Neural cell (in vitro differentiated cells): ENCODE measurements around the gene MYL6B. TPM values are rescaled to one million over a fixed set of nuclear protein-coding genes. Genes with fewer than 3 reads are reported as not detected.
A peak's percentile ranks its signal among the peaks of the same experiment; 100 is the strongest.

Experiments used
- H2AFZ ChIP-seq: fragments of 200-600, 300-800 bp; sonication (generic), shearing (Covaris generic); 2 replicates; pipeline ENCODE4 v1.6.0; 2014; ENCODE audit warnings: low read depth, mild to moderate bottlenecking, antibody characterized with exemption, low read length, moderate library complexity
- H3F3A ChIP-seq: fragments of 200-600 bp; shearing (Covaris generic); 2 replicates; pipeline ENCODE4 v1.6.1; 2016; ENCODE audit warnings: mild to moderate bottlenecking, moderate library complexity, mixed read lengths, antibody characterized with exemption, low read length; ENCODE audit not compliant: insufficient read depth, poor library complexity, severe bottlenecking
- H3K27ac ChIP-seq: fragments of 200-600, 300-800 bp; sonication (generic), shearing (Covaris generic); 2 replicates; pipeline ENCODE4 v1.5.1; 2014; ENCODE audit warnings: mild to moderate bottlenecking, low read length, moderate library complexity
- H3K27me3 ChIP-seq: fragments of 300-800, 200-600 bp; sonication (generic), shearing (Covaris generic); 2 replicates; pipeline ENCODE4 v1.6.0; 2014; ENCODE audit warnings: mild to moderate bottlenecking, low read depth, low read length, moderate library complexity; ENCODE audit not compliant: insufficient read depth
- H3K36me3 ChIP-seq: fragments of 300-800, 200-600 bp; sonication (generic), shearing (Covaris generic); 2 replicates; pipeline ENCODE4 v1.5.1; 2014; ENCODE audit warnings: mild to moderate bottlenecking, antibody characterized with exemption, low read length, moderate library complexity; ENCODE audit not compliant: insufficient read depth
- H3K4me2 ChIP-seq: fragments of 300-800, 200-600 bp; sonication (generic), shearing (Covaris generic); 2 replicates; pipeline ENCODE4 v1.6.0; 2014; ENCODE audit warnings: mild to moderate bottlenecking, low read length
- H3K4me3 ChIP-seq: fragments of 300-800, 200-600 bp; sonication (generic), shearing (Covaris generic); 2 replicates; pipeline ENCODE4 v1.5.1; 2014; ENCODE audit warnings: mild to moderate bottlenecking, low read length, moderate library complexity
- H3K79me2 ChIP-seq: fragments of 200-600 bp; shearing (Covaris generic); replicated peaks from 2 replicates; pipeline ENCODE4 v1.6.0; 2014; ENCODE audit warnings: mild to moderate bottlenecking, low read length, moderate library complexity; ENCODE audit not compliant: insufficient read depth
- H3K9ac ChIP-seq: fragments of 300-800, 200-600 bp; sonication (generic), shearing (Covaris generic); 2 replicates; pipeline ENCODE4 v1.6.1; 2016; ENCODE audit warnings: mild to moderate bottlenecking, low read length, mixed read lengths
- H3K9me2 ChIP-seq: fragments of 200-600 bp; shearing (Covaris generic); 2 replicates; pipeline ENCODE4 v1.6.1; 2016; ENCODE audit warnings: mild to moderate bottlenecking, low read length, mixed read lengths; ENCODE audit not compliant: insufficient read depth
- H3K9me3 ChIP-seq: fragments of 200-600, 300-800 bp; sonication (generic), shearing (Covaris generic); 2 replicates; pipeline ENCODE4 v1.6.1; 2016; ENCODE audit warnings: mild to moderate bottlenecking, mixed run types, low read length, moderate library complexity, mixed read lengths
- H4K20me1 ChIP-seq: fragments of 200-600 bp; shearing (Covaris generic); 2 replicates; pipeline ENCODE4 v1.6.1; 2016; ENCODE audit warnings: mild to moderate bottlenecking, mixed run types; ENCODE audit not compliant: insufficient read depth
- EP300 ChIP-seq: fragments of 450-650 bp; conservative IDR thresholded peaks from 2 replicates; pipeline ENCODE4 v1.6.1; 2014; ENCODE audit warnings: antibody characterized with exemption, mild to moderate bottlenecking, moderate library complexity; ENCODE audit not compliant: poor library complexity, severe bottlenecking
- EZH2 ChIP-seq: fragments of 200-600, 300-800 bp; shearing (Covaris generic), sonication (generic); IDR thresholded peaks from 2 replicates; pipeline ENCODE4 v1.6.1; 2014; ENCODE audit warnings: antibody characterized with exemption, low read length, borderline replicate concordance, mild to moderate bottlenecking; ENCODE audit not compliant: insufficient read depth, poor library complexity, severe bottlenecking
- MXI1 ChIP-seq: fragments of 450-650 bp; conservative IDR thresholded peaks from 2 replicates; pipeline ENCODE4 v1.6.1; 2014; ENCODE audit warnings: antibody characterized with exemption, mild to moderate bottlenecking; ENCODE audit not compliant: poor library complexity, severe bottlenecking
- POLR2AphosphoS5 ChIP-seq: IDR thresholded peaks from 2 replicates; pipeline ENCODE4 v1.6.1; 2012
- RAD21 ChIP-seq: fragments of 450-650 bp; conservative IDR thresholded peaks from 2 replicates; pipeline ENCODE4 v1.6.1; 2014; ENCODE audit warnings: antibody characterized with exemption, mild to moderate bottlenecking, moderate library complexity
- SMC3 ChIP-seq: fragments of 450-650 bp; conservative IDR thresholded peaks from 2 replicates; pipeline ENCODE4 v1.6.1; 2014; ENCODE audit warnings: antibody characterized with exemption, mild to moderate bottlenecking, moderate library complexity; ENCODE audit not compliant: poor library complexity
- TAF1 ChIP-seq: IDR thresholded peaks from 2 replicates; pipeline ENCODE4 v1.6.1; 2012; ENCODE audit warnings: low read depth
- polyA plus RNA-seq: library from polyadenylated mRNA; depleted of rRNA; stranded (reverse); fragments of >200 nt; gene quantifications from 2 replicates; pipeline ENCODE4 v1.2.3, GENCODE V29; 2014
- TF ChIP-seq, protein P1 (sequence below): fragments of 450-650 bp; IDR thresholded peaks from 2 replicates; pipeline ENCODE4 v1.5.1; 2014; ENCODE audit warnings: antibody characterized with exemption, mild to moderate bottlenecking, moderate library complexity; ENCODE audit not compliant: poor library complexity, severe bottlenecking
- TF ChIP-seq, protein P2 (sequence below): IDR thresholded peaks from 2 replicates; pipeline ENCODE4 v1.6.1; 2012; ENCODE audit warnings: borderline replicate concordance

The MYL6B gene
- polyA plus RNA-seq, 1 donor from 2014 or later, result 376 TPM

DNA sequence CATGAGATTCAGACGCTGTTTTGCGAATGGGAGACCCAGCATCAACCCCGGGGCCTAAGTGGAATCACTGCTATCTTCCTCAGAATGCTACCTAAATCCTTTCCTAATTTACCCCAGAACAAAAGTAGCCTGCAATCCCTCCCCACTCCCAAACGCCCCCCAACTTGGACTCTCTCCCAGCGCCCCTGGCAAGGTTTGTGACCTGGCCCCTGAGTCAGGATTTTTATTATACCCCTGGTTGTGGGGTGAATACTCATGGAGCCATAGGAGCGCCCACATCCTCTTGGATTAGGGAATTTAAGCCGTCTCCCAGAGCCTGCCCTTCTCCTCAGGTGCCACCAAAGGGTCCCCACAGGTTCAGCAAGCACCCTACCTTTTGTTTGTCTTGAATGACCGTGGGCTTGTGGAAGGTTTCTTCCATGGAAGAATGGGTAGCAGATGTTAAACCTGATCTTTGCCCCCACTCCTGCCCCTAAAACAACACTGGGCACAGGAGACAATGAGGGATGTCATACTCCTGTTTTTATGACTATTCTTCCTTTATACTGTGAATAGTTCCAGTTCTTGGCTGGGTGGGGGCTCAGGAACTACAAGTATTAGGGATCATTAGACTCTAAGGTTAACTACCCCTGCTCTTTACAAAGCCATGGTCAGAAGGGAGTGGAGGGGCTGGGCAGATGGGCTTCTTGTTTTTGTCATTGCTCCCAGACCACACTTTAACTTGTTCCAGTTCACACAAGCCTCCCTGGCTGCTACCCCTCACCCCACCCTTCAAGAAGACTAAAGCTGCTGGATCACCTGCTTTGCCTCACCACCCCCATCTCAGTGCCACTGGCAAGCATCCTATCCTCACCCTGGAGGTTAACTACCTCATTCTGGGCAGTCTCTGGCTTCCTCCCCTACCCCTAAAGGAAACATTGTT lies 630 bp downstream of the MYL6B start:
- H3K36me3 ChIP-seq, result no peaks in the 10 kb centered on the region
- peaks cover 14% of the 10 kb centered on the region for H3K79me2 ChIP-seq
- peak overlapping the region; percentile 36 for H2AFZ ChIP-seq
- no peaks in the 10 kb centered on the region for H3K9me3 ChIP-seq
- H4K20me1 ChIP-seq, result no peaks in the 10 kb centered on the region
- peak overlapping the region; percentile 73 for H3K4me3 ChIP-seq
- H3K9me2 ChIP-seq, result no peaks in the 10 kb centered on the region
- H3K9ac ChIP-seq, result peak overlapping the region; percentile 80
- peaks cover 3% of the 10 kb centered on the region for H3F3A ChIP-seq
- H3K27me3 ChIP-seq, result no peaks in the 10 kb centered on the region
- no peak for TF ChIP-seq MXI1
- TF ChIP-seq SMC3, result no peak
- no peak for TF ChIP-seq EZH2
- TF ChIP-seq, protein P1, sequence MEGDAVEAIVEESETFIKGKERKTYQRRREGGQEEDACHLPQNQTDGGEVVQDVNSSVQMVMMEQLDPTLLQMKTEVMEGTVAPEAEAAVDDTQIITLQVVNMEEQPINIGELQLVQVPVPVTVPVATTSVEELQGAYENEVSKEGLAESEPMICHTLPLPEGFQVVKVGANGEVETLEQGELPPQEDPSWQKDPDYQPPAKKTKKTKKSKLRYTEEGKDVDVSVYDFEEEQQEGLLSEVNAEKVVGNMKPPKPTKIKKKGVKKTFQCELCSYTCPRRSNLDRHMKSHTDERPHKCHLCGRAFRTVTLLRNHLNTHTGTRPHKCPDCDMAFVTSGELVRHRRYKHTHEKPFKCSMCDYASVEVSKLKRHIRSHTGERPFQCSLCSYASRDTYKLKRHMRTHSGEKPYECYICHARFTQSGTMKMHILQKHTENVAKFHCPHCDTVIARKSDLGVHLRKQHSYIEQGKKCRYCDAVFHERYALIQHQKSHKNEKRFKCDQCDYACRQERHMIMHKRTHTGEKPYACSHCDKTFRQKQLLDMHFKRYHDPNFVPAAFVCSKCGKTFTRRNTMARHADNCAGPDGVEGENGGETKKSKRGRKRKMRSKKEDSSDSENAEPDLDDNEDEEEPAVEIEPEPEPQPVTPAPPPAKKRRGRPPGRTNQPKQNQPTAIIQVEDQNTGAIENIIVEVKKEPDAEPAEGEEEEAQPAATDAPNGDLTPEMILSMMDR, result no peak
- TF ChIP-seq TAF1, result no peak
- no peak for TF ChIP-seq POLR2AphosphoS5
- TF ChIP-seq, protein P2, sequence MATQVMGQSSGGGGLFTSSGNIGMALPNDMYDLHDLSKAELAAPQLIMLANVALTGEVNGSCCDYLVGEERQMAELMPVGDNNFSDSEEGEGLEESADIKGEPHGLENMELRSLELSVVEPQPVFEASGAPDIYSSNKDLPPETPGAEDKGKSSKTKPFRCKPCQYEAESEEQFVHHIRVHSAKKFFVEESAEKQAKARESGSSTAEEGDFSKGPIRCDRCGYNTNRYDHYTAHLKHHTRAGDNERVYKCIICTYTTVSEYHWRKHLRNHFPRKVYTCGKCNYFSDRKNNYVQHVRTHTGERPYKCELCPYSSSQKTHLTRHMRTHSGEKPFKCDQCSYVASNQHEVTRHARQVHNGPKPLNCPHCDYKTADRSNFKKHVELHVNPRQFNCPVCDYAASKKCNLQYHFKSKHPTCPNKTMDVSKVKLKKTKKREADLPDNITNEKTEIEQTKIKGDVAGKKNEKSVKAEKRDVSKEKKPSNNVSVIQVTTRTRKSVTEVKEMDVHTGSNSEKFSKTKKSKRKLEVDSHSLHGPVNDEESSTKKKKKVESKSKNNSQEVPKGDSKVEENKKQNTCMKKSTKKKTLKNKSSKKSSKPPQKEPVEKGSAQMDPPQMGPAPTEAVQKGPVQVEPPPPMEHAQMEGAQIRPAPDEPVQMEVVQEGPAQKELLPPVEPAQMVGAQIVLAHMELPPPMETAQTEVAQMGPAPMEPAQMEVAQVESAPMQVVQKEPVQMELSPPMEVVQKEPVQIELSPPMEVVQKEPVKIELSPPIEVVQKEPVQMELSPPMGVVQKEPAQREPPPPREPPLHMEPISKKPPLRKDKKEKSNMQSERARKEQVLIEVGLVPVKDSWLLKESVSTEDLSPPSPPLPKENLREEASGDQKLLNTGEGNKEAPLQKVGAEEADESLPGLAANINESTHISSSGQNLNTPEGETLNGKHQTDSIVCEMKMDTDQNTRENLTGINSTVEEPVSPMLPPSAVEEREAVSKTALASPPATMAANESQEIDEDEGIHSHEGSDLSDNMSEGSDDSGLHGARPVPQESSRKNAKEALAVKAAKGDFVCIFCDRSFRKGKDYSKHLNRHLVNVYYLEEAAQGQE, result no peak
- no peak for TF ChIP-seq RAD21
- no peak for TF ChIP-seq EP300
- peak overlapping the region; percentile 85 for H3K27ac ChIP-seq
- peak overlapping the region; percentile 99 for H3K4me2 ChIP-seq

DNA sequence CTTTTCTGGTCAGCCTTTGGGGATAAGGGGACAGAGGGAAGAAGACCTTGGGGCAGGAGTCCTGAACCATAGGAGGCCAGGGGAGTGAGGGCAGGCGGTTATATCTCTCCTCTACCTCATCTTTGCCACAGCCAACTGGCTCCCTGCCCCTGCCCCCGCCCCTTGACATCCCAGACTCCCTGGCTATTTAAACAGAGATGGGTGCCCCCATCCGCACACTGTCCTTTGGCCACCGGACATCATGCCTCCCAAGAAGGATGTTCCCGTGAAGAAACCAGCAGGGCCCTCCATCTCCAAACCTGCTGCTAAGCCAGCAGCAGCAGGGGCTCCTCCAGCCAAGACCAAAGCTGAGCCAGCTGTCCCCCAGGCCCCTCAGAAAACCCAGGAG lies 1.3 kb downstream of the MYL6B start:
- peak overlapping the region; percentile 73 for H3K4me3 ChIP-seq
- no peaks in the 10 kb centered on the region for H3K27me3 ChIP-seq
- H3K9me2 ChIP-seq, result no peaks in the 10 kb centered on the region
- H3K4me2 ChIP-seq, result peak overlapping the region; percentile 99
- peak overlapping the region; percentile 80 for H3K9ac ChIP-seq
- no peaks in the 10 kb centered on the region for H3K9me3 ChIP-seq
- no peak overlapping the region for H2AFZ ChIP-seq
- H3K27ac ChIP-seq, result no peak overlapping the region
- TF ChIP-seq EZH2 (no peak), POLR2AphosphoS5 (no peak), RAD21 (no peak), EP300 (no peak), TAF1 (no peak)
- TF ChIP-seq, protein P1, result no peak
- TF ChIP-seq, protein P2, result no peak
- H4K20me1 ChIP-seq, result no peaks in the 10 kb centered on the region
- H3F3A ChIP-seq, result peaks cover 3% of the 10 kb centered on the region
- H3K36me3 ChIP-seq, result no peaks in the 10 kb centered on the region
- peaks cover 18% of the 10 kb centered on the region for H3K79me2 ChIP-seq
